Adipocyte (in vitro differentiated cells): ENCODE results near the gene SH2B2.

ENCODE experiments used
- DNase-seq: peaks from one replicate; pipeline ENCODE4 v3.0.0-alpha.2; 2015; ENCODE audit warnings: low read depth
- H3K27me3 ChIP-seq: replicated peaks from 2 replicates; pipeline ENCODE4 v1.7.0; 2013; ENCODE audit warnings: mild to moderate bottlenecking, low read length, moderate library complexity; ENCODE audit not compliant: control insufficient read depth, insufficient read depth
- H3K36me3 ChIP-seq: 2 replicates; pipeline ENCODE4 v1.7.0; 2013; ENCODE audit warnings: low read length, mild to moderate bottlenecking, moderate library complexity; ENCODE audit not compliant: control insufficient read depth, insufficient read depth, severe bottlenecking
- H3K4me1 ChIP-seq: 2 replicates; pipeline ENCODE4 v1.7.0; 2013; ENCODE audit warnings: mild to moderate bottlenecking, low read length, moderate library complexity; ENCODE audit not compliant: control insufficient read depth, insufficient read depth
- H3K4me3 ChIP-seq: 2 replicates; pipeline ENCODE4 v1.7.0; 2013; ENCODE audit warnings: mild to moderate bottlenecking, low read length, moderate library complexity
- H3K9ac ChIP-seq: 2 replicates; pipeline ENCODE4 v1.7.0; 2013; ENCODE audit warnings: mild to moderate bottlenecking, low read length, moderate library complexity
- H3K9me3 ChIP-seq: 2 replicates; pipeline ENCODE4 v1.7.0; 2013; ENCODE audit warnings: mild to moderate bottlenecking, low read length, moderate library complexity; ENCODE audit not compliant: control insufficient read depth

The SH2B2 gene

GRCh38 chr7:102281785-102282184 is 4.9 kb upstream of the SH2B2 start:
- Histone ChIP-seq H3K4me1 (peaks cover 8% of the 10 kb centered on the region), H3K9ac (no peak overlapping the region), H3K9me3 (no peaks in the 10 kb centered on the region), H3K36me3 (no peaks in the 10 kb centered on the region), H3K27me3 (no peaks in the 10 kb centered on the region), H3K4me3 (no peak overlapping the region)
- DNase-seq: no peak

GRCh38 chr7:102282465-102283362 is 4.0 kb upstream of the SH2B2 start:
- Histone ChIP-seq H3K9me3 (no peaks in the 10 kb centered on the region), H3K9ac (no peak overlapping the region), H3K4me1 (peaks cover 12% of the 10 kb centered on the region), H3K36me3 (no peaks in the 10 kb centered on the region), H3K4me3 (no peak overlapping the region), H3K27me3 (no peaks in the 10 kb centered on the region)
- DNase-seq: no peak

- Histone ChIP-seq H3K27me3 (no peaks in the 10 kb centered on the region), H3K4me3 (no peak overlapping the region), H3K36me3 (no peaks in the 10 kb centered on the region), H3K4me1 (peaks cover 21% of the 10 kb centered on the region), H3K9me3 (no peaks in the 10 kb centered on the region), H3K9ac (no peak overlapping the region)
- DNase-seq: no peak
These were observed 3.0 kb upstream of the SH2B2 start for GRCh38 chr7:102283477-102284189.

- DNase-seq: no peak
- Histone ChIP-seq H3K27me3 (no peaks in the 10 kb centered on the region), H3K9me3 (no peaks in the 10 kb centered on the region), H3K4me3 (no peak overlapping the region), H3K9ac (no peak overlapping the region), H3K4me1 (peaks cover 22% of the 10 kb centered on the region), H3K36me3 (no peaks in the 10 kb centered on the region)
These were observed 2.3 kb upstream of the SH2B2 start for GRCh38 chr7:102284399-102284798.

GRCh38 chr7:102284891-102285539 is 1.7 kb upstream of the SH2B2 start:
- H3K9ac ChIP-seq: no peak overlapping the region
- H3K4me1 ChIP-seq: peaks cover 22% of the 10 kb centered on the region
- H3K4me3 ChIP-seq: no peak overlapping the region
- no peaks in the 10 kb centered on the region for H3K9me3 ChIP-seq
- DNase-seq: no peak
- no peaks in the 10 kb centered on the region for H3K27me3 ChIP-seq
- no peaks in the 10 kb centered on the region for H3K36me3 ChIP-seq

GRCh38 chr7:102285540-102286236 is 980 bp upstream of the SH2B2 start:
- Histone ChIP-seq H3K4me1 (peaks cover 22% of the 10 kb centered on the region), H3K9ac (peak overlapping the region; percentile 86), H3K27me3 (peaks cover 3% of the 10 kb centered on the region), H3K36me3 (no peaks in the 10 kb centered on the region), H3K4me3 (peak overlapping the region; percentile 80), H3K9me3 (no peaks in the 10 kb centered on the region)
- DNase-seq: no peak

GRCh38 chr7:102287111-102287980 is 678 bp downstream of the SH2B2 start:
- peak; percentile 50 for DNase-seq
- H3K4me3 ChIP-seq: peak overlapping the region; percentile 81
- no peaks in the 10 kb centered on the region for H3K36me3 ChIP-seq
- peaks cover 22% of the 10 kb centered on the region for H3K4me1 ChIP-seq
- no peaks in the 10 kb centered on the region for H3K9me3 ChIP-seq
- peak overlapping the region; percentile 67 for H3K9ac ChIP-seq
- peaks cover 18% of the 10 kb centered on the region for H3K27me3 ChIP-seq

GRCh38 chr7:102287981-102288278 is 1.3 kb downstream of the SH2B2 start:
- no peak for DNase-seq
- peak overlapping the region; percentile 81 for H3K4me3 ChIP-seq
- peaks cover 21% of the 10 kb centered on the region for H3K27me3 ChIP-seq
- no peaks in the 10 kb centered on the region for H3K9me3 ChIP-seq
- no peaks in the 10 kb centered on the region for H3K36me3 ChIP-seq
- H3K9ac ChIP-seq: peak overlapping the region; percentile 67
- H3K4me1 ChIP-seq: peaks cover 22% of the 10 kb centered on the region

- peaks cover 21% of the 10 kb centered on the region for H3K27me3 ChIP-seq
- H3K4me3 ChIP-seq: peak overlapping the region; percentile 81
- no peaks in the 10 kb centered on the region for H3K9me3 ChIP-seq
- DNase-seq: peak; percentile 18
- H3K4me1 ChIP-seq: peaks cover 22% of the 10 kb centered on the region
- H3K9ac ChIP-seq: no peak overlapping the region
- no peaks in the 10 kb centered on the region for H3K36me3 ChIP-seq
These were observed 1.7 kb downstream of the SH2B2 start for GRCh38 chr7:102288285-102288930.

- Histone ChIP-seq H3K9ac (no peak overlapping the region), H3K4me1 (peaks cover 22% of the 10 kb centered on the region), H3K36me3 (no peaks in the 10 kb centered on the region), H3K9me3 (no peaks in the 10 kb centered on the region), H3K4me3 (no peak overlapping the region), H3K27me3 (peaks cover 26% of the 10 kb centered on the region)
- DNase-seq: no peak
These were observed 2.4 kb downstream of the SH2B2 start for GRCh38 chr7:102289057-102289456.
